Fibroblast of the aortic adventitia (primary cell): Measurements from ENCODE around the gene ENAM. TPM values are rescaled to one million over a fixed set of nuclear protein-coding genes. Genes with fewer than 3 reads are reported as not detected.

Source experiments
- DNase-seq: peaks from one replicate; pipeline ENCODE4 v3.0.0-alpha.2; 2010; ENCODE audit warnings: low read depth
- H3K4me3 ChIP-seq: 2 replicates; pipeline ENCODE4 v1.5.1; 2011; ENCODE audit warnings: low read depth, mild to moderate bottlenecking, control low read depth, low read length, moderate library complexity
- CTCF ChIP-seq: IDR thresholded peaks from 2 replicates; pipeline ENCODE4 v1.5.1; 2011; ENCODE audit warnings: mild to moderate bottlenecking, low read length, control low read depth, inconsistent platforms; ENCODE audit not compliant: insufficient read depth
- total RNA-seq: library from RNA; depleted of rRNA; stranded (reverse); fragments of >200 nt; gene quantifications from 2 replicates; pipeline ENCODE4 v1.2.3, GENCODE V29; 2012; ENCODE audit warnings: low replicate concordance

Gene ENAM
- total RNA-seq, 1 donor: 0.18 TPM

GRCh38 chr4:70594196-70594595 is 34.3 kb upstream of the ENAM start:
- no peak for TF ChIP-seq CTCF
- no peak for DNase-seq
- H3K4me3 ChIP-seq: no peak overlapping the region

GRCh38 chr4:70600305-70600704 is 28.2 kb upstream of the ENAM start:
- no peak for DNase-seq
- TF ChIP-seq CTCF: no peak
- H3K4me3 ChIP-seq: no peak overlapping the region

- no peak overlapping the region for H3K4me3 ChIP-seq
- TF ChIP-seq CTCF: no peak
- DNase-seq: no peak
Observed at GRCh38 chr4:70600977-70601376, 27.6 kb upstream of the ENAM start.

- peak; percentile 73 for TF ChIP-seq CTCF
- peak; percentile 71 for DNase-seq
- no peak overlapping the region for H3K4me3 ChIP-seq
Observed at GRCh38 chr4:70601422-70602039, 27.0 kb upstream of the ENAM start.

GRCh38 chr4:70603856-70604255 is 24.7 kb upstream of the ENAM start:
- TF ChIP-seq CTCF: no peak
- peak; percentile 70 for DNase-seq
- H3K4me3 ChIP-seq: no peak overlapping the region

- TF ChIP-seq CTCF: no peak
- DNase-seq: no peak
- H3K4me3 ChIP-seq: no peak overlapping the region
Observed at GRCh38 chr4:70606459-70606858, 22.1 kb upstream of the ENAM start.

GRCh38 chr4:70607334-70607853 is 21.1 kb upstream of the ENAM start:
- no peak for DNase-seq
- H3K4me3 ChIP-seq: no peak overlapping the region
- no peak for TF ChIP-seq CTCF
